ENCODE data around the gene CAST.

DNA sequence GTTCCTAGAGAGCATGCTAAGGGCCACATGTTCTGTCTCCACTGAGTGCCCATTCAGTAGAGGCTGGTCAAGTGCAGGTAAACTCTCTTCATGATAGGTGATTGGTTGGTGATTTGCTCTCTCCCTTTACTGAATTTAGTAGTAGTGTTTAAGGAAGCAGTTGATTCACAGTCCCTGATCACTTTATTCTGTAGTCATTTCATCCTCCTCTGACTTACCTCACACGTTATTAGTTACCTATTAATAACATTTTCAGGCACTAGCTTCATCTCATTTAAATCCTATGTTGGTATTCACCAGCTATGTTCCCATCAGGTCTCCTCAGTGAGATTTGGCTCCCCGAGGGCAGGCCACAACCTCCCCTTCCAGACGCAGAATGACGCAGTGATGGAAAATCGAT is 93.7 kb downstream of the CAST start:
- TF ChIP-seq, protein P1, sequence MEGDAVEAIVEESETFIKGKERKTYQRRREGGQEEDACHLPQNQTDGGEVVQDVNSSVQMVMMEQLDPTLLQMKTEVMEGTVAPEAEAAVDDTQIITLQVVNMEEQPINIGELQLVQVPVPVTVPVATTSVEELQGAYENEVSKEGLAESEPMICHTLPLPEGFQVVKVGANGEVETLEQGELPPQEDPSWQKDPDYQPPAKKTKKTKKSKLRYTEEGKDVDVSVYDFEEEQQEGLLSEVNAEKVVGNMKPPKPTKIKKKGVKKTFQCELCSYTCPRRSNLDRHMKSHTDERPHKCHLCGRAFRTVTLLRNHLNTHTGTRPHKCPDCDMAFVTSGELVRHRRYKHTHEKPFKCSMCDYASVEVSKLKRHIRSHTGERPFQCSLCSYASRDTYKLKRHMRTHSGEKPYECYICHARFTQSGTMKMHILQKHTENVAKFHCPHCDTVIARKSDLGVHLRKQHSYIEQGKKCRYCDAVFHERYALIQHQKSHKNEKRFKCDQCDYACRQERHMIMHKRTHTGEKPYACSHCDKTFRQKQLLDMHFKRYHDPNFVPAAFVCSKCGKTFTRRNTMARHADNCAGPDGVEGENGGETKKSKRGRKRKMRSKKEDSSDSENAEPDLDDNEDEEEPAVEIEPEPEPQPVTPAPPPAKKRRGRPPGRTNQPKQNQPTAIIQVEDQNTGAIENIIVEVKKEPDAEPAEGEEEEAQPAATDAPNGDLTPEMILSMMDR (conservative IDR thresholded peaks at IDR 0.05; ENCODE audit: low read length), result no peak
- no peak for TF ChIP-seq EZH2phosphoT487 (IDR thresholded peaks at IDR 0.05; ENCODE audit: borderline replicate concordance, low read depth, low read length)

Measured in OCI-LY7 (cell line).